VCaP (cell line): Measurements from ENCODE around the gene PHF21A.

Source experiments
- H3K27ac ChIP-seq: fragments of 450-650 bp; 2 replicates; pipeline ENCODE4 v1.5.1; 2017
- CTCF ChIP-seq: fragments of 450-650 bp; conservative IDR thresholded peaks from 2 replicates; pipeline ENCODE4 v1.5.1; 2017; ENCODE audit warnings: mild to moderate bottlenecking, moderate library complexity

PHF21A gene

GRCh38 chr11:46001448-46001914 lies 119.8 kb downstream of the PHF21A start:
- TF ChIP-seq CTCF = no peak
- H3K27ac ChIP-seq = no peak overlapping the region

GRCh38 chr11:45997599-45997998 lies 123.7 kb downstream of the PHF21A start:
- H3K27ac ChIP-seq = no peak overlapping the region
- no peak for TF ChIP-seq CTCF

GRCh38 chr11:45995342-45995734 lies 125.9 kb downstream of the PHF21A start:
- no peak for TF ChIP-seq CTCF
- H3K27ac ChIP-seq = no peak overlapping the region

- no peak for TF ChIP-seq CTCF
- H3K27ac ChIP-seq = peak overlapping the region; percentile 2; the same call in 1 of the 2 replicates
Observed at GRCh38 chr11:45994371-45995341, 126.6 kb downstream of the PHF21A start.

GRCh38 chr11:45993531-45994001 lies 127.7 kb downstream of the PHF21A start:
- no peak for TF ChIP-seq CTCF
- no peak overlapping the region; the same call in 1 of the 2 replicates for H3K27ac ChIP-seq

- no peak for TF ChIP-seq CTCF
- H3K27ac ChIP-seq = no peak overlapping the region
Observed at GRCh38 chr11:45988921-45989320, 132.3 kb downstream of the PHF21A start.

- H3K27ac ChIP-seq = no peak overlapping the region
- TF ChIP-seq CTCF = no peak
Observed at GRCh38 chr11:45985212-45985611, 136.0 kb downstream of the PHF21A start.
